Activated naive CD4-positive, alpha-beta T cell (primary cell): ENCODE data around the gene CACNA1D.
"Not testable (repeated sequence)": the region's sequence is repeated elsewhere in the genome, so short reads cannot be mapped to it uniquely, and the experiment has no call there.

Experiments
- DNase-seq, 4 experiments: peaks; one replicate each; lab custom pipeline; 2025; lab: John Stamatoyannopoulos, UW

The CACNA1D gene

DNA sequence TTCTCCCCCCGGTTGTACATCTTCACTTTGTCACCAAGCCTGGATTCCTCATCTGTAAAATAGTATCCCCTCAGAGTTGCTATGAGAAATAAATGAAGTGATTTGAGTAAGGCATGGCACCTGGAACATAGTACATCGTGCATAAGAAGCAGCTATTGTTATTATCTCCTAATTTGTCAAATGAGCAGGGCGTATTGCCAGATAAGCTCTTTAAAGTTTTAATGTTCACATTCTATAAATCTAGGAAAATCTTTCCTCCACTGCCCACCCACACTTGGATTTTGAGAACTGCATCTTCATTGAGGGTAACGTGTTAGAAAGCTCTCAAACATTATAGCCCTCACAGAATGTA, 32.3 kb downstream of the CACNA1D start:
- no peak for DNase-seq

- no peak for DNase-seq
These were observed 35.8 kb downstream of the CACNA1D start for GRCh38 chr3:53530205-53530604.

DNA sequence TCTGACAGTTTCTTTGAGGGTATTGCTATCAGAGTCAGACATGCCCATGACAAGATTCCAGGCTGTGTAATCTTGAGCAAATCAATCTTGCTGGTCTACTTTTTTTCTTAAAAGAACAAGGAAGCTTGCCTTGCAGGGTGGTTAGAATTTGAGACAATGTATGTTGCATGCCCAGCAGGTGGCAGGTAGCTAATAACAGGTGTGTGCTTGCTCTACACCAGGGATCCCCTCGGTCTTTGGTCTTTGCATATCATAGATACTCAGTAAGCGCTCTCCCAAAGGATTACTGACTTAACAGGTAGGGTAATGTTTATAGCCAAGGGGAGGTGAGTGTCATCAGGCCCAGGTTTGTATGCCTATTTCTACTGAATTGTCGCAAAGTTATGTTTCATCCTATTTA, 37.3 kb downstream of the CACNA1D start:
- no peak for DNase-seq

- no peak for DNase-seq
These were observed 39.1 kb downstream of the CACNA1D start for GRCh38 chr3:53533472-53533871.

DNA sequence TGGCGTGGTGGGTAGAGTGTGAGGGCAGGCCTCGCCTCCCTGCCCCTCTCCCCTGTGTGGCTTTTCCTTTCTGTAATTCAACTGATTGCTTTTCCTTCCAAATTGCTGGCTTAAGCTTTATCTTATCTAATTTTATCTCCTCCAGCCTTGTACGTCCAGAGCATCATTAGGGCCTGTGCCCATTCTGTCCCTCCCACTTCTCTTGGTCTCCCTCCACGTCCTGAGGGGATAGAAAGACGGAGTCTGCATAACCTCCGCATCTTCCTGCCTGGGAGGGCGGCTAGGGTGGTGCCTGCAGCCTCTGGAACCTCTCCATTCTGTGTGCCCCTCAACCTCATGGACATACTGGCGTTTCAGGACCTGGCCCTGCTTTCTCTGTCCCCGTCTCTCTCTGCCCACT, 39.8 kb downstream of the CACNA1D start:
- no peak for DNase-seq

DNA sequence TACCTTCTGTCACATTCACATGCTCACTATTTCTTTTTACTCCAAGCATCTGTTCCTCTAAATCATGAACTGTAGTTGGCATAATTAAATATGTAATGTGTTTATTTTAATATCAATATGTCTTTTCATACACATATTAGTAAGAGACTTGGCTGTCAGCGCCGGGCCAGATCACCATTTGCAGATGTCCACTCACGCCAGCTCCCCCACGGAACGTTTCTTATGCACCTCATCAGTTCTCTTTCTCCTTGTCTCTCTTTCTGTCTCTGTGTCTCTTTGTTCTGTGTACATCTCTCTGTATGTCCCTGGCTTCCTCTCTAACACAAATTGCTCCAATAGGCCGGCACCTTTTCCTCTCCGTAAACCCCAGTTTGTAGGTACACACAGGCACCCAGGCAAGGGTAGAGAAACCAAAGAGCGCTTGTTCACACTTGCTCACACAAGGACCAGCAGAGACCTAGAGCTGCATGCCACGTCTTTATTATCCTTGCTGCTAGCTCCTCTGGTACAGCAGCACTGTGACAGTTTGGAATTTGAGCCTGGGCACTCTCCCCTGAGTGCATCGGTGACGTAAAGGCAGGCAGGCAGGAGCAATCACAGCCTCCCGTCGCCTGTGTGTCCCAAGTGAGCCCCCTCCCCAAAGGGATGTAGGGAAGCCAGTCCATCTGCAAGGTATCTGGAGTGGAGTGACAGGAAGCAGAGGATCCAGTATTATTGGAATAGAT, 40.4 kb downstream of the CACNA1D start:
- DNase-seq: no peak

DNA sequence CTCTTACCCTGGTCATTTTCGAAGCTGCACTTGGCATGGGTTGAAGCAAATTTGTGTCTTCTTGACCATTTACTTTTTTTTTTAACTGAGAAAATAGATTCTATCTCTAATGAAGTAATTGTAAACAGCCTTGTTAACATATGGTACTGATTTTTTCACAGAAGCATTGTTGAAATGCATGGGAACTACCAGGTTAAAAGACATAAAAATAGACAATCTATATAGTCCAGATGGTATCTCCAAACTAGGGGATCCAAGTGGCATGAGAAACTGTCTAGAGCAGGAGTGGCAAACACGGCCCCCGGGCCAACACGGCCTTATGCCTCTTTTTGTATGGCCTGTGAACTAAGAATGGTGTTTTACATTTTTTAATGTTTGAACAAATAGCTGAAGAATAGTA, 41.9 kb downstream of the CACNA1D start:
- DNase-seq: no peak

GRCh38 chr3:53544357-53544756, 49.9 kb downstream of the CACNA1D start:
- no peak for DNase-seq

DNA sequence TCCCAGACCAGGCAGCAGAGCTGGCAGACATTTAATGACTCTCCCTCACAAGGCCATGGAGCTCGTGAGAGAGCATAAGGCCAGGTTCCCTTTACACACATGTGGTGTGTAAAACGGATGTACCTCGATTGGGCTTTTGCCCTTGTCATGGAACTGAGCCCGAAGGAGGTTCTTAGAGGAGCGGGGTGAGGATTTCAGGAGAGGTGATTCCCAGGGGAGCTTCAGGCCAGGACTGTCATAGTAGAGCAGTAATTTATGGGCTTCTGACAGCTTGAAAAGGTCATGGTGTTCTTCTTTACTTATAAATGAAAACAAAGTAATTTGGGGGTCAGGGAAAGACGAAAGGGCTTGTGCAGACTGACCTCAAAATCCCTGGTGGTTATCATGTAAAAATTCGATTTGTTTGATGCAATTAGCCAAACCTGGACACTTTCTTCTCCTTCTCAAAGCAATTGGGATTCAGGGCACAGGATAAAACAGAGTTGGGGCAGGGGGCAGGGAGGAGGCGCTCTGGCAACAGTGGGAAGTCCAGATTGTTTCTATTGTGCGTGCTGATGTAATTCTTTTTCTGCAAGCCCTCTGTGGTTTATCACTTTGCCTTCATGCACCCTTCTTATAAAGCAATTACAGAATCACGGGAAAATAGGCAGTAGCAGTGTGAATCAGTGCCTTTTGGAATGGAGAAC, 51.0 kb downstream of the CACNA1D start:
- DNase-seq: no peak

DNA sequence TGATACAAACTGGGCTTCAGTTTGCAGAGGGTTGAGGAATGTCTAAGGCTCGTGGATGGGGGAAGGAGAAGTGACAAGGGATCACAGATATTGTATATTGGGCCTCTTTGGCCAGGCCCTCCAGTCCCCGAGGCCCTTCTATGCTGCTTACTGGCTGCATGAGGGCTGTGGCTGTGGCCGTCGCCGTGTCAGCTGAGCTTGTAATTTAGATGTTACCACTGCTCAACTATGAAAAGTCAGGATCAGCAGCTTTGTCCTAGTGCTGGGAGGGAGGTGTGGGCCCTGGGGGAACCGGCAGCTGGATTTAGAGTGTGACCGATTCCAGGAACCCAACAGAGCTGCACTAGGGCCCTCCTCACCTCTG, 51.6 kb downstream of the CACNA1D start:
- DNase-seq: no peak

- DNase-seq: no peak
These were observed 52.9 kb downstream of the CACNA1D start for GRCh38 chr3:53547327-53547726.

DNA sequence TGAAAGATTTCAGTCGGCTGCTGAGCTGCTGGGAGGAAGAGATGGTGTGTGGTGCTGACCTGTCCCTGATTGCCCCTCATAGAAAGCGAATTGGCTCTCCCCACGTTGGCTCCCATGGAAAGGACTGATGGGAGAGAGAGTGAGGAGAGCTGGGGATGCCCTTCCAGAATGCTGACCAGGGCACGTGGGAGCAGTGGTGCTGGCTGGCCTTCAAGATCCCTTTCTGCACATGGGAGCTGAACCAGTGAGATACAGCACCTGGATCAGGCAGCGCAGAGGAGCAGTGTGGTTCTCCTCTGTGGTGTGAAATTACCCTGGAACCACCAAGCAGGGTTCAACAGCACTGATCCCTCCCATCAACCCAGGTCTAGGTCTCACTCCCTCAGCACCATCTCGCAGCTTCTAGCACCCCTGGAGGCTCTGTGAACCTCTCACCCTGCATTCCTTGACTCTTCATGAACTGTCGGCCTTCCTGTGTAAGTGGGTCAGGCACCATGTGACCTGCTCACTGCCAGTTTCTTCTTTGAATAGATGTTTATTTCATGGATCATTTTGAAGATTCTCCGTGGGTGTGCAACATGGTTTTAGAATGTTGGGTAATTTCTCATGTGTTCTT, 55.7 kb downstream of the CACNA1D start:
- no peak for DNase-seq

- DNase-seq: no peak
These were observed 56.9 kb downstream of the CACNA1D start for GRCh38 chr3:53551324-53551723.

DNA sequence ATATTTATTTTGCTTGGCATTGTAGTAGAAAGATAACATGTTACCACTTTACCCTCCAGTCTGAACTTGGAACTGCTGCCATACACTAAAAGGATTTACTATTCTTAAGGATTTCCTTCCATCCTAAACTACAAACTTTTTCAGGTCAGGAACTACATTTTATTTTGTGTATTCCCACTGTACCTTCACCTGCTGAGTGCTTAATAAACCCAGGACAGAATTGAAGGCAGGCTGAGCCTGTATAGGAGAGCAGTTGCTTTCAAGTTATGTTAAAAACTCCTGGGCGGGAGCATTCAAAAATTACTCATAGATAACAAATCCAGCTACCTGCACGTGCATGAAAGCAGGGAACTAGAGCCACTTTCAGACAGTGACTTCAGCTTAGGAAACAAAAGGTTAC, 58.3 kb downstream of the CACNA1D start:
- DNase-seq: no peak

DNA sequence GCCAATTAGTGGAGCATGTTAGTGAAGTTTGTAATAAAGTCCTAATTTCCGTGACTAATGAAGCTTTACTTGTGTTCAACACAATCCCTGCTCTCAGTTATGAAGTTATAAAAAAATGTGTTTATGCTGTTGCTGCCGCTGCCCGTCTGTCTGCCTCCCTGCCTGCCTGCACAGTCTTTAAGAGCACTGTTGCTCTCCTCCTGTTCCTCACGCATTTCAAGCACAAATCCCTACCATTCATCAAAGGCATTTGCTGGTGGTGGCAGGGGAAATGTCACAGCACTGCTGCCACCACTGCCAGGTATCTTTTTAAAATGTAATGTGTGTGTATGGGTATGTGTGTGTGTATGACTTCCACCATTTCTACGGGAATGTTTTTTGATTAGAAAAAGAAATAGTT, 58.8 kb downstream of the CACNA1D start:
- no peak for DNase-seq

GRCh38 chr3:53554559-53555067, 60.2 kb downstream of the CACNA1D start:
- no peak for DNase-seq

DNA sequence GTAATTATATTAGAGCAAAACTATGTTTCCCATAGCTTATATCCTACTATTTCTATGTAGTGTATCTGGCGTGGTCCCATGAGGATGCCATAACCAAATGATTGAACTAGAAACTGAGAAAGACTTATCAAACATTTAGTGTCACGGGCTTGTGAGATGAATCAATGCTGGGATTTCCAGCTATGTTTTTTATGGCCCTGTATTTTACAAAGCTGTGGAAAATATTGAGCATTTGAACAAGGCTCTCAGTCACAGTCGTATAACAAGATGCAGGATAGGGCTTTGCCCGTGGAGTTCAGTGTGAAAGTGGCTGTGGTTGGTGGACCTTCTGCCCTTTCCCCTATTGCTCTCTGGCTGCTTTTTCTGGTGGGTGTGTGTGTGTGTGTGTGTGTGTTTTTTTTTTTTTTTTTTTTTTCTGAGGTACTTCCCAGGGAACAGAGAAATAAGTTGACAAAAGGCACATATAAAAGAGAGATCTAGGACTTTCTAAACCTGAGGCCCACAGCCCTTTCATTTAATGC, 60.7 kb downstream of the CACNA1D start:
- DNase-seq: no peak

GRCh38 chr3:53566461-53567145, 72.2 kb downstream of the CACNA1D start:
- DNase-seq: no peak

- DNase-seq: no peak
These were observed 75.7 kb downstream of the CACNA1D start for GRCh38 chr3:53570081-53570480.

DNA sequence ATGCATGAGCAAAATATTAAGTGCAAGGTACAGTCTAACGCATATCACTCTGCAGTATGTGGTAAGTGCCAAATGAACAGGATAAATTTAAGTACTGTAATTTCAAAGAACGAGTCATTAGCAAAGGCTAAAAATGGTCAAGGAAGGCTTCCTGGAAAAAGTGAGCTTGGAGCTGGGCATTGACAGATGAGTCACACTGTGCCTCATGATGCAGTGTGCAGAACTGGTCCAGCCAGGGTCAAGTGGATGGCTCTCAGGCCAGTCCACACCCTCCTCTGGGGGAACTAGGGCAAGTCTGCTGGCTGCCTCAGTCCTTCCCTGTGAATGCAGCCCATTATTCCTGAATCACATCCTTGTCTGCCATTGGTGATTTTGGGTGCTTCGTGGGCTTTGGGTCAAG, 76.3 kb downstream of the CACNA1D start:
- no peak for DNase-seq

DNA sequence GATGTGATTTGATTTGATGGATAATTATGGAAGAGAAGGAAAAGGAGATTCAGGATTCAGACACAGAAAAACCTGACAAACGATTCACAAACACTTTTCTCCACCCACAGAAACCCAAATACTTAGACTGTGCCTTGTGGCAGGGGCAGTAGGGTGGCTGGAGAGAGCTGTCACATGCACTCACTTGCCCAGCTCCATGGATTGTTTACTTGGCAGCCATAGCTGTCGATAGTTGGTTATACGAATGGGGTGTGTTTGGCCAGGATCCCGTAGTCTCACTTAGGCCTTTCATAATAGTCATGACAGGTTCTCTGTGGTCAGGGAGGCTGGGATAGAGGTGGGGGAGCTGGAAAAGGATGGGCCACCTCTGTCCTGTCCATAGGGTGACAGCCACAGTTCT, 76.9 kb downstream of the CACNA1D start:
- no peak for DNase-seq

DNA sequence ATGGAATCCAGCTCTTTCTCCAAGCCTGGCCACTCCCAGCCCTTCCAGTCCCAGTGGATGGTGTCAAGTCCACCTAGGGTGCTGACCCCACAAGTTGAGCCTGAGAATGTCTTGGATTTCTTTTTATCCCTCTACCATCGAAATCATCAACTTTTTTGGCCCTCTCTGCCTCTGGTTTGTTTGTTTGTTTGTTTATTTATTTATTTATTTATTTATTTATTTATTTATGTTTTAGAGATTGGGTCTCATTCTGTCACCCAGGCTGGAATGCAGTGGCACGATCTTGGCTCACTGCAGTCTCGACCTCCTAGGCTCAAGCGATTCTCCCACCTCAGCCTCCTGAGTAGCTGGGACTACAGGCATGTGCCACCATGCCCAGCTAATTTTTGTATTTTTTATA, 77.8 kb downstream of the CACNA1D start:
- not testable (repeated sequence) for DNase-seq

DNA sequence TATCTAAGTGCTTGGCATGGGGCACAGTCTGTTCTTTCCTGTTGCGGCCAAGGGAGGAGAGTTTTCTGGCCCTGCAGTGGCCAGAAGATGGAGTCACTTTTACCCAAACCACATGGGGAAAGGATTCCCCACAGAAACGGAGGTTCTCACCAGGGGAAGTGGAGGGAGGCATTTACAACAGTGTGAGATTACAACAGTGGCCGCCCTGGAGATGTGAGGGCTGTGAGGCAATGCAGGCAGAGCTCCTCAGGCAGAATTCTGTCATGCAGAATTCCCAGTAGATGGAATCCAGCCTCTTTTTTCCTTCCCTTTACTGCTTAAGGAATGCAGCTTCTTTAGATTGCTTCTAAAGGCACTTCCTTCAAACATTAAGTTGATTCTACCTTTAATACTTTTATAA, 83.1 kb downstream of the CACNA1D start:
- no peak for DNase-seq
